GM12878 (cell line): Measurements from ENCODE around the gene TCEA2. TPM values are rescaled to one million over a fixed set of nuclear protein-coding genes. Genes with fewer than 3 reads are reported as not detected.

Experiments
- ATAC-seq: fragments of 200-7000 bp; cut with Tn5 transposase; 3 replicates; pipeline ENCODE4 v1.9.1; 2020; ENCODE audit warnings: mild to moderate bottlenecking, moderate library complexity
- BruUV-seq: library from RNA; stranded (reverse); fragments of 400-500 nt; replicated peaks from 2 replicates; lab custom pipeline; 2021; lab: Mats Ljungman, UMichigan
- CTCF ChIA-PET: fragments of 300-600 bp; sonication (Branson Sonifier 250); formaldehyde crosslinking; extraction: SDS; loops from one replicate; lab custom pipeline; 2021; ENCODE audit warnings: inconsistent platforms; lab: Yijun Ruan, JAX
- POLR2A ChIA-PET: fragments of 350-600 bp; formaldehyde crosslinking; extraction: SDS; loops from one replicate; lab custom pipeline; 2021; ENCODE audit warnings: inconsistent platforms; lab: Charles Lee
- RAD21 ChIA-PET: fragments of 300-600 bp; sonication (Branson Sonifier 250); formaldehyde crosslinking; loops from one replicate; lab custom pipeline; 2023; ENCODE audit warnings: antibody characterized with exemption; ENCODE audit not compliant: unreplicated experiment; lab: Charles Lee
- SMC1A ChIA-PET: fragments of 300-600 bp; sonication (Branson Sonifier 250); formaldehyde crosslinking; loops from one replicate; lab custom pipeline; 2023; ENCODE audit not compliant: unreplicated experiment, uncharacterized antibody; lab: Charles Lee
- DNase-seq: peaks from one replicate; pipeline ENCODE4 v3.0.0-alpha.2; 2011; ENCODE audit warnings: low read depth, low spot score
- FAIRE-seq: peaks from 3 replicates; lab custom pipeline; 2011; peaks lifted over from hg19 to GRCh38; lab: Jason Lieb, UNC
- H2AFZ ChIP-seq: 2 replicates; pipeline ENCODE4 v1.6.0; 2011; ENCODE audit warnings: low read depth, low read length, control low read depth; ENCODE audit not compliant: control insufficient read depth
- H3K27ac ChIP-seq: 2 replicates; pipeline ENCODE4 v1.5.1; 2011; ENCODE audit warnings: control low read depth; ENCODE audit not compliant: control insufficient read depth, insufficient read depth
- H3K27me3 ChIP-seq, 2 experiments: replicated peaks in 1 of 2; 2 replicates each; pipeline versions ENCODE4 v1.6.0 to v1.6.1; 2011; ENCODE audit warnings: low read length in 1 of 2; ENCODE audit not compliant: control insufficient read depth in 2 of 2, insufficient read depth in 2 of 2
- H3K36me3 ChIP-seq, 2 experiments: 2 replicates each; pipeline ENCODE4 v1.5.1; 2011; ENCODE audit warnings: low read length in 1 of 2; ENCODE audit not compliant: control insufficient read depth in 2 of 2, insufficient read depth in 2 of 2
- H3K4me1 ChIP-seq: 2 replicates; pipeline ENCODE4 v1.6.1; 2011; ENCODE audit warnings: mild to moderate bottlenecking, low read length, moderate library complexity, mixed read lengths; ENCODE audit not compliant: control insufficient read depth, insufficient read depth
- H3K4me2 ChIP-seq: 2 replicates; pipeline ENCODE4 v1.6.0; 2011; ENCODE audit warnings: control low read depth; ENCODE audit not compliant: control insufficient read depth, insufficient read depth
- H3K4me3 ChIP-seq: fragments of 200-600 bp; sonication (generic); 2 replicates; pipeline ENCODE4 v1.5.1; 2016
- H3K79me2 ChIP-seq: 2 replicates; pipeline ENCODE4 v1.6.0; 2011; ENCODE audit warnings: low read length; ENCODE audit not compliant: control insufficient read depth, insufficient read depth
- H3K9ac ChIP-seq: 2 replicates; pipeline ENCODE4 v1.8.0; 2011; ENCODE audit warnings: low read length, control low read depth, mixed read lengths; ENCODE audit not compliant: control insufficient read depth, insufficient read depth
- H3K9me3 ChIP-seq: replicated peaks from 3 replicates; pipeline ENCODE4 v1.5.1; 2011; ENCODE audit warnings: mild to moderate bottlenecking, low read length; ENCODE audit not compliant: control insufficient read depth, insufficient read depth
- H4K20me1 ChIP-seq: 2 replicates; pipeline ENCODE4 v1.6.0; 2011; ENCODE audit not compliant: control insufficient read depth, insufficient read depth
- BACH1 ChIP-seq: fragments of 450-650 bp; IDR thresholded peaks from 2 replicates; pipeline ENCODE4 v1.6.1; 2017; ENCODE audit warnings: mild to moderate bottlenecking, borderline replicate concordance
- GABPA ChIP-seq: IDR thresholded peaks from 2 replicates; pipeline ENCODE4 v1.6.1; 2014; ENCODE audit warnings: antibody characterized with exemption, low read depth, mild to moderate bottlenecking, inconsistent platforms
- NR2C1 ChIP-seq: fragments of 450-650 bp; IDR thresholded peaks from 2 replicates; pipeline ENCODE4 v1.6.1; 2017; ENCODE audit warnings: antibody characterized with exemption, mild to moderate bottlenecking, moderate library complexity
- RFX5 ChIP-seq: IDR thresholded peaks from 2 replicates; pipeline ENCODE4 v1.6.1; 2011; ENCODE audit warnings: low read depth, low read length, improper control_type of control experiment
- TARDBP ChIP-seq: IDR thresholded peaks from 2 replicates; pipeline ENCODE4 v1.6.1; 2016; ENCODE audit warnings: borderline replicate concordance
- ZNF384 ChIP-seq: IDR thresholded peaks from 2 replicates; pipeline ENCODE4 v1.6.1; 2012; ENCODE audit warnings: low read depth, mild to moderate bottlenecking, low read length, improper control_type of control experiment, borderline replicate concordance
- WGBS: methylation state at CpG from one replicate; pipeline ENCODE4 v1.1.6; 2016; ENCODE audit warnings: low lambda C conversion rate; ENCODE audit not compliant: insufficient replicate concordance, insufficient coverage; ENCODE audit errors: missing lambda C conversion rate; 5-methylcytosine and 5-hydroxymethylcytosine counted together
- in situ Hi-C: fragments of 300-500 bp; cut with MboI; formaldehyde crosslinking; loops from 9 replicates; pipeline ENCODE4 v1.14.3; 2018; ENCODE audit warnings: mixed read lengths
- intact Hi-C: fragments of 100-400 bp; cut with micrococcal nuclease; formaldehyde crosslinking; loops from one replicate; pipeline ENCODE4 v1.14.2; 2022; ENCODE audit not compliant: unreplicated experiment
- polyA plus RNA-seq, 11 experiments: library from polyadenylated mRNA; depleted of rRNA in 4 of 11; unstranded in 6 of 11; stranded (reverse) in 5 of 11; fragments of >200 nt; fragmentation: Nextera tagmentation in 4 of 11; fragmentation: Illumina TruSeq in 1 of 11; extraction: Ambion mirVana in 4 of 11; extraction: Trizol in 1 of 11; gene quantifications; 1 replicate in 1 of 11; 2 replicates in 10 of 11; pipeline versions ENCODE4 v1.2.1 to v1.2.3, GENCODE V29; 2011 to 2016; ENCODE audit warnings: inconsistent platforms in 2 of 11, missing spikeins in 2 of 11, low read depth in 1 of 11
- total RNA-seq, 4 experiments: library from RNA; depleted of rRNA in 3 of 4; stranded (reverse); fragments of >200 nt in 3 of 4; fragmentation: Illumina TruSeq in 1 of 4; extraction: Trizol in 1 of 4; gene quantifications; 2 replicates each; pipeline versions ENCODE4 v1.2.1 to v1.2.3, GENCODE V29; 2013 to 2021
- TF ChIP-seq, protein P1 (sequence below): IDR thresholded peaks from 2 replicates; pipeline ENCODE4 v1.6.1; 2011; ENCODE audit warnings: low read depth, mild to moderate bottlenecking, low read length, moderate library complexity, borderline replicate concordance; ENCODE audit errors: extremely low read depth
- TF ChIP-seq, protein P2 (sequence below): IDR thresholded peaks from 2 replicates; pipeline ENCODE4 v1.6.1; 2011; ENCODE audit warnings: low read depth, low read length, improper control_type of control experiment, borderline replicate concordance
- TF ChIP-seq, protein P3 (sequence below): fragments of 150-350 bp; IDR thresholded peaks from 2 replicates; pipeline ENCODE4 v1.6.1; 2014; ENCODE audit warnings: mild to moderate bottlenecking, low read depth, low read length
- TF ChIP-seq, protein P4 (sequence below): IDR thresholded peaks from 2 replicates; pipeline ENCODE4 v1.6.1; 2012; ENCODE audit warnings: mild to moderate bottlenecking, low read depth, low read length
- TF ChIP-seq, protein P5 (sequence below): IDR thresholded peaks from 2 replicates; pipeline ENCODE4 v1.6.1; 2012; ENCODE audit warnings: low read depth, low read length, improper control_type of control experiment

The TCEA2 gene
- total and polyA plus RNA-seq, 10 of the 15 experiments (the other 5 are each of a cell fraction or from before 2014, with no cell fraction given) = 3.4 to 42.5 (median 13.3) TPM

DNA sequence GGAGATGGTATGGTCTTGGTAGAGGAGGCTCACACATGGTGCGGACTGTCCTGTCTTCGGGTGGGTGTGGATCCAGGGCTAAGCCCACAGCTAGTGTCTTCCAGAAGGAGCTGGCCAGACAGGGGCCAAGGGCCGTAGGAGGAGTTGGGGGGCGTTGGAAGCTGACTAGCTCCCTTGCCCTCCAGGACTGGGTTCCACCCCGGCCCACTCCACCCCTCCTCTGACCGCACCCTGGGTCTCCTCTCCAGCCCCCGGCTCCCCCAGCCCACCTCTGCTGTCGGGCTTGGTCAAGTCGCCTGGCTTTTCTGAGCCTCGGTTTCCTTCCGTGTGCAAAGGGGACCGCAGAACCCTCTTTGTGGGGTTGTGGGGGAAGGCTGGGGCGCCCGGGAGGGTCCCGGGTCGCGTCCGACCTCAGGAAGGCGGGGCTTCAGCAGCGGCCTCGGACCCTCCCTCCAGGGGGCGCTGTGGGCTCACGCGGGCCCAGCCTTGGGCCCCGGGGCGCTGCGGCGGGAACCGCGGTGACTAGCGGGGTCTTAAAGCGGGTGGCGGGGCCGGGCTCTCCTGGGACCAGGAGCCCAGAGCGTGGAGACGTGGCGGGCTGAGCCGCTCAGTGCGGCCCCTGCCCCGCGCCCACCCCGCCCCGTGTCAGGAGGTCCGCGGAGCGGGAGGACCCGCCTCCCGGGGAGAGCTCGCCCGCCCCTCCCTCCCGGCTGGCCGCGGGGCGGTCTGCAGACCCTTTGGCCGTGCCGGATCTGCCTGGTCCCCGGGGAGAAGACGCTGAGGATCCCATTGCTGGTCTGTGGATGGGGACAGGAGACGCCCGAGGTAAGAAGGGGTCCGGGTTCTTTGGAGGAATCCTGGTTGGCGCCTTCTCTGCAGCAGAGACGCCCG, 39.0 kb downstream of the TCEA2 start (continued):
- TF ChIP-seq, protein P1, sequence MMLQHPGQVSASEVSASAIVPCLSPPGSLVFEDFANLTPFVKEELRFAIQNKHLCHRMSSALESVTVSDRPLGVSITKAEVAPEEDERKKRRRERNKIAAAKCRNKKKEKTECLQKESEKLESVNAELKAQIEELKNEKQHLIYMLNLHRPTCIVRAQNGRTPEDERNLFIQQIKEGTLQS = no peak
- TF ChIP-seq, protein P2, sequence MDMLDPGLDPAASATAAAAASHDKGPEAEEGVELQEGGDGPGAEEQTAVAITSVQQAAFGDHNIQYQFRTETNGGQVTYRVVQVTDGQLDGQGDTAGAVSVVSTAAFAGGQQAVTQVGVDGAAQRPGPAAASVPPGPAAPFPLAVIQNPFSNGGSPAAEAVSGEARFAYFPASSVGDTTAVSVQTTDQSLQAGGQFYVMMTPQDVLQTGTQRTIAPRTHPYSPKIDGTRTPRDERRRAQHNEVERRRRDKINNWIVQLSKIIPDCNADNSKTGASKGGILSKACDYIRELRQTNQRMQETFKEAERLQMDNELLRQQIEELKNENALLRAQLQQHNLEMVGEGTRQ = no peak

DNA sequence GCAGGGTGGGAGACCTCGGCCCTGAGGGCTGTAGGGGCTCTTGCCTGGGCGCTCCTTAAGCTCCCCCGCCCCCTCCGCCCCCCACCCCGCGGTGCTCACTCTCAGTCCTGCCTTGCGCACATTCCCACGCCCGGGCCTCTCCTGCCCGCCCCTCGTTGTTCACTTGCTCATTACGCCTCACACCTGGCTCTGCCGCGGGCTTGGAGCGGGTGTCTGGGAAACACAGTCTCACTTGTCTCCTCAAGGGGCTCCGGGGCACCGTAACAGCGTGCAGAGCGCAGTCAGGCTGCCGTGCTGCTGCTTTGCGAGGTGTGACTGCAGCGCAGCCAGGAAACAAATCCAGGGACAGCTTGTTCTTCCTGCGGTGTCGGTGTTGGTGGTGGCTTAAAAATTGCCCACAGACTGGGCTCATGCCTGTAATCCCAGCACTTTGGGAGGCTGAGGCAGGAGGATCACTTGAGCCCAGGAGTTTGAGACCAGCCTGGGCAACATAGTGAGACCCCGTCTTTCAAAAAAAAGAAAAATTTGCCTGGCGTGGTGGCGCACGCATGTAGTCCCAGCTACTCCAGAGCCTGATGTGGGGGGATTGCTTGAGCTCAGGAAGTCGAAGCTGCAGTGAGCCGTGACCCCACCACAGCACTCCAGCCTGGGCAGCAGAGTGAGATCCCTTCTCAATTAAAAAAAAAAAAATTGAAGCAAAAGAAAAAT, 39.8 kb downstream of the TCEA2 start:
- in situ Hi-C loops (no loop called here), intact Hi-C loops (no loop called here)
- H3K36me3 ChIP-seq = no peaks in the 10 kb centered on the region
- WGBS = 18% methylated on average over 21 of the region's 30 CpGs
- H3K4me2 ChIP-seq = no peak overlapping the region; the same call in 1 of the 2 replicates
- RAD21 ChIA-PET = interaction anchor here (0.6 to 1.2 kb wide), 2 partner anchors 18 to 62 kb away, joined by 3 to 10 read pairs; no protein-coding TSS in a partner anchor
- POLR2A ChIA-PET = no interaction called here
- SMC1A ChIA-PET = interaction anchor here (0.8 to 1.5 kb wide), 3 partner anchors 9 to 17 kb away, joined by 3 read pairs; no protein-coding TSS in a partner anchor
- BruUV-seq = no TSS peak
- no peak for ATAC-seq
- no peaks in the 10 kb centered on the region for H3K79me2 ChIP-seq
- H3K27ac ChIP-seq = no peak overlapping the region
- no peak overlapping the region for H3K9ac ChIP-seq
- peaks cover 4 to 11% of the 10 kb centered on the region in 2 experiments; a peak in 3 of 4 replicates for H3K27me3 ChIP-seq
- H3K4me1 ChIP-seq = peaks cover 9% of the 10 kb centered on the region
- CTCF ChIA-PET = interaction anchor here (0.6 to 2.2 kb wide), 7 partner anchors 9 to 553 kb away, joined by 3 to 16 read pairs (median 3); no protein-coding TSS in a partner anchor
- H3K4me3 ChIP-seq = no peak overlapping the region
- no peak for FAIRE-seq
- H2AFZ ChIP-seq = no peak overlapping the region
- H4K20me1 ChIP-seq = no peaks in the 10 kb centered on the region
- no peaks in the 10 kb centered on the region for H3K9me3 ChIP-seq
- no peak for DNase-seq
- TF ChIP-seq, protein P3, sequence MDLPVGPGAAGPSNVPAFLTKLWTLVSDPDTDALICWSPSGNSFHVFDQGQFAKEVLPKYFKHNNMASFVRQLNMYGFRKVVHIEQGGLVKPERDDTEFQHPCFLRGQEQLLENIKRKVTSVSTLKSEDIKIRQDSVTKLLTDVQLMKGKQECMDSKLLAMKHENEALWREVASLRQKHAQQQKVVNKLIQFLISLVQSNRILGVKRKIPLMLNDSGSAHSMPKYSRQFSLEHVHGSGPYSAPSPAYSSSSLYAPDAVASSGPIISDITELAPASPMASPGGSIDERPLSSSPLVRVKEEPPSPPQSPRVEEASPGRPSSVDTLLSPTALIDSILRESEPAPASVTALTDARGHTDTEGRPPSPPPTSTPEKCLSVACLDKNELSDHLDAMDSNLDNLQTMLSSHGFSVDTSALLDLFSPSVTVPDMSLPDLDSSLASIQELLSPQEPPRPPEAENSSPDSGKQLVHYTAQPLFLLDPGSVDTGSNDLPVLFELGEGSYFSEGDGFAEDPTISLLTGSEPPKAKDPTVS = no peak
- TF ChIP-seq, protein P4, sequence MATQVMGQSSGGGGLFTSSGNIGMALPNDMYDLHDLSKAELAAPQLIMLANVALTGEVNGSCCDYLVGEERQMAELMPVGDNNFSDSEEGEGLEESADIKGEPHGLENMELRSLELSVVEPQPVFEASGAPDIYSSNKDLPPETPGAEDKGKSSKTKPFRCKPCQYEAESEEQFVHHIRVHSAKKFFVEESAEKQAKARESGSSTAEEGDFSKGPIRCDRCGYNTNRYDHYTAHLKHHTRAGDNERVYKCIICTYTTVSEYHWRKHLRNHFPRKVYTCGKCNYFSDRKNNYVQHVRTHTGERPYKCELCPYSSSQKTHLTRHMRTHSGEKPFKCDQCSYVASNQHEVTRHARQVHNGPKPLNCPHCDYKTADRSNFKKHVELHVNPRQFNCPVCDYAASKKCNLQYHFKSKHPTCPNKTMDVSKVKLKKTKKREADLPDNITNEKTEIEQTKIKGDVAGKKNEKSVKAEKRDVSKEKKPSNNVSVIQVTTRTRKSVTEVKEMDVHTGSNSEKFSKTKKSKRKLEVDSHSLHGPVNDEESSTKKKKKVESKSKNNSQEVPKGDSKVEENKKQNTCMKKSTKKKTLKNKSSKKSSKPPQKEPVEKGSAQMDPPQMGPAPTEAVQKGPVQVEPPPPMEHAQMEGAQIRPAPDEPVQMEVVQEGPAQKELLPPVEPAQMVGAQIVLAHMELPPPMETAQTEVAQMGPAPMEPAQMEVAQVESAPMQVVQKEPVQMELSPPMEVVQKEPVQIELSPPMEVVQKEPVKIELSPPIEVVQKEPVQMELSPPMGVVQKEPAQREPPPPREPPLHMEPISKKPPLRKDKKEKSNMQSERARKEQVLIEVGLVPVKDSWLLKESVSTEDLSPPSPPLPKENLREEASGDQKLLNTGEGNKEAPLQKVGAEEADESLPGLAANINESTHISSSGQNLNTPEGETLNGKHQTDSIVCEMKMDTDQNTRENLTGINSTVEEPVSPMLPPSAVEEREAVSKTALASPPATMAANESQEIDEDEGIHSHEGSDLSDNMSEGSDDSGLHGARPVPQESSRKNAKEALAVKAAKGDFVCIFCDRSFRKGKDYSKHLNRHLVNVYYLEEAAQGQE = no peak
- TF ChIP-seq TARDBP (no peak), GABPA (no peak), NR2C1 (no peak), RFX5 (no peak), BACH1 (no peak), ZNF384 (no peak)
- TF ChIP-seq, protein P5, sequence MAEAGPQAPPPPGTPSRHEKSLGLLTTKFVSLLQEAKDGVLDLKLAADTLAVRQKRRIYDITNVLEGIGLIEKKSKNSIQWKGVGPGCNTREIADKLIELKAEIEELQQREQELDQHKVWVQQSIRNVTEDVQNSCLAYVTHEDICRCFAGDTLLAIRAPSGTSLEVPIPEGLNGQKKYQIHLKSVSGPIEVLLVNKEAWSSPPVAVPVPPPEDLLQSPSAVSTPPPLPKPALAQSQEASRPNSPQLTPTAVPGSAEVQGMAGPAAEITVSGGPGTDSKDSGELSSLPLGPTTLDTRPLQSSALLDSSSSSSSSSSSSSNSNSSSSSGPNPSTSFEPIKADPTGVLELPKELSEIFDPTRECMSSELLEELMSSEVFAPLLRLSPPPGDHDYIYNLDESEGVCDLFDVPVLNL = no peak
